Brain microvascular endothelial cell (primary cell): ENCODE data around the gene GPANK1.
"Not testable (repeated sequence)": the region's sequence is repeated elsewhere in the genome, so short reads cannot be mapped to it uniquely, and the experiment has no call there.

Experiments used
- DNase-seq: peaks from one replicate; pipeline ENCODE4 v3.0.0-alpha.2; 2020
- H3K27ac ChIP-seq: fragments of 250-450 bp; sonication (Bioruptor Pico); 2 replicates; pipeline ENCODE4 v1.5.1; 2020; ENCODE audit warnings: mild to moderate bottlenecking, moderate library complexity
- H3K27me3 ChIP-seq: fragments of 250-450 bp; sonication (Bioruptor Pico); replicated peaks from 2 replicates; pipeline ENCODE4 v1.5.1; 2020; ENCODE audit warnings: mild to moderate bottlenecking
- H3K36me3 ChIP-seq: fragments of 250-450 bp; sonication (Bioruptor Pico); replicated peaks from 2 replicates; pipeline ENCODE4 v1.5.1; 2020; ENCODE audit warnings: mild to moderate bottlenecking
- H3K4me3 ChIP-seq: 2 replicates; pipeline ENCODE4 v1.5.1; 2011; ENCODE audit warnings: low read depth, mild to moderate bottlenecking, control low read depth, low read length, moderate library complexity
- in situ Hi-C: cut with HindIII; loops from 2 replicates; pipeline ENCODE4 v1.10.0; 2017; ENCODE audit warnings: low sequenced_read_pairs, low pct_ligation_motif_present
- TF ChIP-seq, protein P1 (sequence below): IDR thresholded peaks from 2 replicates; pipeline ENCODE4 v1.5.1; 2011; ENCODE audit warnings: low read depth, mild to moderate bottlenecking, moderate library complexity, low read length, control low read depth, inconsistent platforms; ENCODE audit errors: missing control alignments

GPANK1 gene

DNA sequence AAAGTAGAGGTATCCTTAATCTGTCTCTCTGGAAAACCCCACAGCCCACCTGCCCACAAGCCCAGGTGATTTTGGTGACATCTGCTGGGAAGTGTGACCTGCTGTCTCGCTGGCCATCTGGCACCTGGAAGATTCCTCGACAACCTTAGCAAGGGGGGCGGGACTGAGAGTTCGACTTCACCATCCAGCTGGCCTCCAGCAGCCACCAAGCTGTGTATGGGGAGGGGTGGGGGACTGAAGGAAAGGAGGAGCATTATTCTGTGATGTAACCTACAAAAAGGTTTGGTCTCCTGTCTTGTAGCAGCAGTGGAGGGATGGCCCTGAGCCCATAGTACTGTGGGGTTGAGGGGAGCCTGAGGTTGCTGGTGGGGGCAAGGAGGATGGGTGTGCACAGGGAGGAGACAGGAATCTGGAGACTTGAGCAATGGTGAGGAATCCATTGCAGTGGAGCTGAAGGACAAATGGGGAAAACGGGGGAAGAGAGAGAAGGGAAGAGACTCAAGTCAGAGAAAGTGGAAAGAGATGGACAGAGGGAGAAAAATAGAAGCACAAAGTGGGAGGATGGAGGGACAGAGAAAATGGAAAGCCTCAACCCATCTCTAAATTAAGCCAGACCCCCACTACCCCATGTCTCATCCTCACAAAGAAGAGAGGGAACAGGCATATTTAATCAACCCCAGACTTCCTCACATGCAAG lies 45.9 kb upstream of the GPANK1 start:
- Histone ChIP-seq H3K4me3 (no peak overlapping the region), H3K27me3 (no peaks in the 10 kb centered on the region), H3K36me3 (no peaks in the 10 kb centered on the region), H3K27ac (no peak overlapping the region)
- in situ Hi-C loops: no loop called here
- no peak for DNase-seq
- TF ChIP-seq, protein P1, sequence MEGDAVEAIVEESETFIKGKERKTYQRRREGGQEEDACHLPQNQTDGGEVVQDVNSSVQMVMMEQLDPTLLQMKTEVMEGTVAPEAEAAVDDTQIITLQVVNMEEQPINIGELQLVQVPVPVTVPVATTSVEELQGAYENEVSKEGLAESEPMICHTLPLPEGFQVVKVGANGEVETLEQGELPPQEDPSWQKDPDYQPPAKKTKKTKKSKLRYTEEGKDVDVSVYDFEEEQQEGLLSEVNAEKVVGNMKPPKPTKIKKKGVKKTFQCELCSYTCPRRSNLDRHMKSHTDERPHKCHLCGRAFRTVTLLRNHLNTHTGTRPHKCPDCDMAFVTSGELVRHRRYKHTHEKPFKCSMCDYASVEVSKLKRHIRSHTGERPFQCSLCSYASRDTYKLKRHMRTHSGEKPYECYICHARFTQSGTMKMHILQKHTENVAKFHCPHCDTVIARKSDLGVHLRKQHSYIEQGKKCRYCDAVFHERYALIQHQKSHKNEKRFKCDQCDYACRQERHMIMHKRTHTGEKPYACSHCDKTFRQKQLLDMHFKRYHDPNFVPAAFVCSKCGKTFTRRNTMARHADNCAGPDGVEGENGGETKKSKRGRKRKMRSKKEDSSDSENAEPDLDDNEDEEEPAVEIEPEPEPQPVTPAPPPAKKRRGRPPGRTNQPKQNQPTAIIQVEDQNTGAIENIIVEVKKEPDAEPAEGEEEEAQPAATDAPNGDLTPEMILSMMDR: no peak

DNA sequence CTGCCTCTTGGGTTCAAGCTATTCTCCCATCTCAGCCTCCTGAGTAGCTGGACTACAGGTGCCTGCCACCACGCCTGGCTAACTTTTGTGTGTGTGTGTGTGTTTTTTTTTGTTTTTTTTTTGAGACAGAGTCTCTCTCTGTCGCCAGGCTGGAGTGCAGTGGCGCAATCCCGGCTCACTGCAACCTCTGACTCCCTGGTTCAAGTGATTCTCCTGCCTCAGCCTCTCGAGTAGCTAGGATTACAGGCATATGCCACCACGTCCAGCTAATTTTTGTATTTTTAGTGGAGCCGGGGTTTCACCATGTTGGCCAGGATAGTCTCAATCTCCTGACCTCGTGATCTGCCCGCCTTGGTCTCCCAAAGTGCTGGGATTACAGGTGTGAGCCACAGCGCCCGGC lies 44.4 kb upstream of the GPANK1 start:
- H3K27me3 ChIP-seq, H3K4me3 ChIP-seq, H3K36me3 ChIP-seq, H3K27ac ChIP-seq, in situ Hi-C loops, DNase-seq: not testable (repeated sequence)

DNA sequence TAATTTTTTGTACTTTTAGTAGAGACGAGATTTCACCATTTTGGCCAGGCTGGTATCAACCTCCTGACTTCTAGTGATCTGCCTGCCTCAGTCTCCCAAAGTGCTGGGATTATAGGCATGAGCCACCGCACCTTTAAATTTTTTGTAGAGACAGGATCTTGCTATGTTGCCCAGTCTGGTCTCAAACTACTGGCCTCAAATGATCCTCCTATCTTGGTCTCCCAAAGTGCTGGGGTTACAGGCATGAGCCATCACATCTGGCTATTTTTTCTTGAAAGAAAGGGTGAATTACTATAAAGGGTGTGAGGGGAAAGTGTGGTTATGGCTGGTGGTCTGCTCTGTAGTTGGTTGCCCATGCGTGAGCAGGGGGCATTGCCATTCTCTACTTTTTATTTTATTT lies 43.4 kb upstream of the GPANK1 start:
- Histone ChIP-seq H3K27me3 (no peaks in the 10 kb centered on the region), H3K27ac (no peak overlapping the region), H3K36me3 (no peaks in the 10 kb centered on the region), H3K4me3 (no peak overlapping the region)
- DNase-seq: no peak
- in situ Hi-C loops: no loop called here
- TF ChIP-seq, protein P1: no peak

DNA sequence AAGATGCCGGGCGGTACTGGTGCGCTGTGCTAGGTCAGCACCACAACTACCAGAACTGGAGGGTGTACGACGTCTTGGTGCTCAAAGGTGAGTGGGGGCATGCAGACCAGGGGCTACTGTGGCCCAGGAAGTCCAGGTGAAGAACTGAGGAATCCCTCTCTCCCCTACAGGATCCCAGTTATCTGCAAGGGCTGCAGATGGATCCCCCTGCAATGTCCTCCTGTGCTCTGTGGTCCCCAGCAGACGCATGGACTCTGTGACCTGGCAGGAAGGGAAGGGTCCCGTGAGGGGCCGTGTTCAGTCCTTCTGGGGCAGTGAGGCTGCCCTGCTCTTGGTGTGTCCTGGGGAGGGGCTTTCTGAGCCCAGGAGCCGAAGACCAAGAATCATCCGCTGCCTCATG lies 42.9 kb upstream of the GPANK1 start:
- H3K27ac ChIP-seq: no peak overlapping the region
- in situ Hi-C loops: no loop called here
- TF ChIP-seq, protein P1: no peak

DNA sequence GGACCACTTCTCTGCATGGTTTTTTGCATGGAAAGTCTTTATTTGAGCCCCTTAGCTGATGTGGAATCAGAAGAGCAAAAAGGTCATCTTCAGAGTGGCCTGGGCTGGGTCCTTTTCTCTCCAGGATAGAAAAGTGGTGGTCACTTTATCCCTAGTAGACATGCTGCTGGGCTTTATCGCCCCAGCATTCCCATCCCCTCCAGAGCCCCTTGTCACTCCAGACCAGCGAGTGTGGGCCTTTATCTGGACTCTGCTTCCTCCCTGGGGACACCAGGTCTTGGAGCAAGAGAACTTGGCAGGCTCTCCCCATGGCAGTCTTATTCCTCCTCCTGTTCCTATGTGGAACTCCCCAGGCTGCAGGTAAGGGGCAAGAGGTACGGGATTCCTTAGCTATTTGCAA lies 41.8 kb upstream of the GPANK1 start, which contains the start of gene LY6G6F:
LY6G6F (plus strand) TSS at position 268 of the 400 bp plus-strand sequence; CDS start at position 309, 41 bp downstream.
- H3K36me3 ChIP-seq: no peaks in the 10 kb centered on the region
- in situ Hi-C loops: no loop called here
- H3K4me3 ChIP-seq: no peak within 1 kb of the TSS
- H3K27me3 ChIP-seq: no peaks in the 10 kb centered on the region
- no peak within 1 kb of the TSS for H3K27ac ChIP-seq
- TF ChIP-seq, protein P1: no peak
- DNase-seq: no peak

More for the DNA sequence above, 42.9 kb upstream of the GPANK1 start:
- Histone ChIP-seq H3K27me3 (no peaks in the 10 kb centered on the region), H3K36me3 (no peaks in the 10 kb centered on the region), H3K4me3 (no peak overlapping the region)
- DNase-seq: no peak

DNA sequence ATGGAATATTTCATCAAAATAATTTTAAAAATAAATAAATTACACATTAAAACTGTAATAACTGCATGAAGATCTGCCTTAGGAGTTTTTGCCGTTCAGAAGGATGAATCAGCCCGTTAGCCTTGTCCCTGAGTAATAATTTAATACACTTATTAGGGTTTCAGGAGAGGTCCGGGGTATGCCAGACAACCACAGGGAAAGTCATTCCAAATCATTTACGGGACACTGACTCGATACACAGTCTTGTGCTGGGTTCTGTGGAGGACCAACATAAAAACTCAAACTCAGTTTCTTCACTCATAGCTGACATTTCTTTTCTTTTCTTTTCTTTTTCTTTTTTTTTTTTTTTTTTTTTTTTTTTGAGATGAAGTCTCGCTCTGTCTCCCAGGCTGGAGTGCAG lies 41.1 kb upstream of the GPANK1 start:
- TF ChIP-seq, protein P1: no peak
- Histone ChIP-seq H3K27me3 (no peaks in the 10 kb centered on the region), H3K36me3 (peaks cover under 1% of the 10 kb centered on the region), H3K27ac (no peak overlapping the region), H3K4me3 (no peak overlapping the region)
- DNase-seq: no peak
- in situ Hi-C loops: no loop called here
